H1 (cell line): ENCODE data around the gene RGS3. TPM values are rescaled to one million over a fixed set of nuclear protein-coding genes. Genes with fewer than 3 reads are reported as not detected.

ENCODE experiments used
- CTCF ChIA-PET: fragments of 300-600 bp; sonication (Branson Sonifier 250); formaldehyde crosslinking; loops from one replicate; lab custom pipeline; 2021; ENCODE audit not compliant: partially characterized antibody; lab: Charles Lee
- POLR2A ChIA-PET: fragments of 300-600 bp; sonication (Branson Sonifier 250); formaldehyde crosslinking; loops from one replicate; lab custom pipeline; 2021; ENCODE audit warnings: inconsistent platforms; ENCODE audit not compliant: partially characterized antibody; lab: Charles Lee
- DNase-seq, 2 experiments: peaks; one replicate each; pipeline versions ENCODE4 v3.0.0 to v3.0.0-alpha.2; 2010 to 2022; ENCODE audit warnings: low spot score in 2 of 2, low read depth in 1 of 2, mixed read lengths in 1 of 2
- FAIRE-seq: peaks from 2 replicates; lab custom pipeline; 2011; peaks lifted over from hg19 to GRCh38; lab: Jason Lieb, UNC
- H2AFZ ChIP-seq: 2 replicates; pipeline ENCODE4 v1.8.1; 2012; ENCODE audit warnings: low read length, inconsistent platforms
- H2AK5ac ChIP-seq: 2 replicates; pipeline ENCODE4 v1.6.1; 2013; ENCODE audit warnings: low read depth, low read length
- H2BK120ac ChIP-seq: replicated peaks from 2 replicates; pipeline ENCODE3; 2013; ENCODE audit warnings: low read depth, low read length, inconsistent platforms
- H2BK12ac ChIP-seq: 2 replicates; pipeline ENCODE4 v1.6.1; 2013; ENCODE audit warnings: low read depth, low read length
- H2BK15ac ChIP-seq: 2 replicates; pipeline ENCODE4 v1.6.1; 2013; ENCODE audit warnings: low read length
- H2BK20ac ChIP-seq: 2 replicates; pipeline ENCODE4 v1.6.1; 2013; ENCODE audit warnings: low read length
- H2BK5ac ChIP-seq: 2 replicates; pipeline ENCODE4 v1.6.1; 2013; ENCODE audit warnings: low read depth, low read length
- H3K14ac ChIP-seq: 2 replicates; pipeline ENCODE4 v1.6.1; 2013; ENCODE audit warnings: inconsistent platforms; ENCODE audit not compliant: insufficient read length
- H3K18ac ChIP-seq: 2 replicates; pipeline ENCODE4 v1.6.1; 2013; ENCODE audit warnings: low read length; ENCODE audit errors: extremely low read depth
- H3K23ac ChIP-seq: 2 replicates; pipeline ENCODE4 v1.6.1; 2013; ENCODE audit warnings: inconsistent platforms; ENCODE audit not compliant: insufficient read length
- H3K23me2 ChIP-seq: 2 replicates; pipeline ENCODE4 v1.6.1; 2013; ENCODE audit warnings: low read depth, low read length
- H3K27ac ChIP-seq: 2 replicates; pipeline ENCODE4 v1.6.1; 2011; ENCODE audit warnings: low read depth, low read length, inconsistent platforms
- H3K27me3 ChIP-seq, 4 experiments: replicated peaks in 1 of 4; 1 replicate in 1 of 4; 2 replicates in 3 of 4; pipeline versions ENCODE4 v1.6.1 to v1.8.1; 2011 to 2013; ENCODE audit warnings: low read length in 3 of 4, mild to moderate bottlenecking in 3 of 4, inconsistent platforms in 2 of 4, mixed read lengths in 2 of 4, moderate library complexity in 1 of 4; ENCODE audit not compliant: control insufficient read depth in 3 of 4, insufficient read depth in 3 of 4; ENCODE audit errors: extremely low read depth in 1 of 4
- H3K36me3 ChIP-seq, 4 experiments: 2 replicates each; pipeline versions ENCODE4 v1.6.1 to v1.8.1; 2011 to 2013; ENCODE audit warnings: mild to moderate bottlenecking in 4 of 4, low read length in 3 of 4, moderate library complexity in 2 of 4, control low read depth in 1 of 4, inconsistent platforms in 1 of 4; ENCODE audit not compliant: insufficient read depth in 4 of 4, control insufficient read depth in 2 of 4
- H3K4ac ChIP-seq: replicated peaks from 2 replicates; pipeline ENCODE3; 2013; ENCODE audit warnings: low read length, low read depth, mixed read lengths, inconsistent platforms; ENCODE audit not compliant: insufficient read length
- H3K4me1 ChIP-seq, 4 experiments: replicated peaks in 1 of 4; 1 replicate in 1 of 4; 2 replicates in 3 of 4; pipeline versions ENCODE4 v1.6.1 to v1.8.1; 2011 to 2013; ENCODE audit warnings: low read length in 3 of 4, inconsistent platforms in 2 of 4, mixed read lengths in 1 of 4; ENCODE audit not compliant: insufficient read depth in 4 of 4, control insufficient read depth in 3 of 4
- H3K4me2 ChIP-seq, 2 experiments: 2 replicates each; pipeline versions ENCODE4 v1.6.1 to v1.8.1; 2011 to 2013; ENCODE audit warnings: low read depth in 2 of 2, low read length in 2 of 2, control low read depth in 1 of 2, inconsistent platforms in 1 of 2, mild to moderate bottlenecking in 1 of 2; ENCODE audit not compliant: insufficient read depth in 1 of 2
- H3K4me3 ChIP-seq, 4 experiments: fragments of 200-600, 300-600 bp in 1 of 4; sonication (generic), shearing (Covaris generic), sonication (Bioruptor Twin) in 1 of 4; 2 replicates each; pipeline versions ENCODE4 v1.5.1 to v1.8.1; 2011 to 2016; ENCODE audit warnings: low read length in 4 of 4, low read depth in 3 of 4, control low read depth in 2 of 4, inconsistent platforms in 2 of 4, mild to moderate bottlenecking in 2 of 4, mixed read lengths in 1 of 4, moderate library complexity in 1 of 4; ENCODE audit not compliant: insufficient read depth in 2 of 4; ENCODE audit errors: extremely low read depth in 1 of 4
- H3K56ac ChIP-seq: replicated peaks from 2 replicates; pipeline ENCODE3; 2013; ENCODE audit warnings: low read depth, mild to moderate bottlenecking, mixed read lengths, low read length, inconsistent platforms; ENCODE audit not compliant: insufficient read length
- H3K79me1 ChIP-seq: 2 replicates; pipeline ENCODE4 v1.6.1; 2013; ENCODE audit warnings: low read depth, low read length, control low read depth
- H3K79me2 ChIP-seq, 2 experiments: 2 replicates each; pipeline versions ENCODE4 v1.6.1 to v1.8.1; 2012 to 2013; ENCODE audit warnings: low read length in 2 of 2, mild to moderate bottlenecking in 2 of 2, inconsistent platforms in 1 of 2; ENCODE audit not compliant: insufficient read depth in 2 of 2, control insufficient read depth in 1 of 2
- H3K9ac ChIP-seq, 4 experiments: replicated peaks in 1 of 4; 1 replicate in 1 of 4; 2 replicates in 3 of 4; pipeline versions ENCODE4 v1.6.1 to v1.8.1; 2011 to 2013; ENCODE audit warnings: low read depth in 3 of 4, low read length in 3 of 4, control low read depth in 2 of 4, mild to moderate bottlenecking in 2 of 4, moderate library complexity in 2 of 4, inconsistent platforms in 1 of 4; ENCODE audit errors: extremely low read depth in 1 of 4
- H3K9me3 ChIP-seq, 2 experiments: 2 replicates each; pipeline versions ENCODE4 v1.6.1 to v1.8.1; 2012 to 2013; ENCODE audit warnings: mild to moderate bottlenecking in 2 of 2, moderate library complexity in 2 of 2, control low read depth in 1 of 2, inconsistent platforms in 1 of 2, low read depth in 1 of 2, low read length in 1 of 2, mixed read lengths in 1 of 2; ENCODE audit not compliant: insufficient read depth in 2 of 2
- H4K20me1 ChIP-seq, 2 experiments: replicated peaks in 1 of 2; 2 replicates each; pipeline versions ENCODE3 to v1.8.1; 2011 to 2013; ENCODE audit warnings: inconsistent platforms in 2 of 2, low read length in 2 of 2, mild to moderate bottlenecking in 1 of 2; ENCODE audit not compliant: insufficient read depth in 2 of 2, control insufficient read depth in 1 of 2
- H4K5ac ChIP-seq: 2 replicates; pipeline ENCODE4 v1.6.1; 2013; ENCODE audit warnings: low read length, low read depth, mixed read lengths, inconsistent platforms; ENCODE audit not compliant: insufficient read length
- H4K8ac ChIP-seq: 2 replicates; pipeline ENCODE4 v1.8.0; 2013; ENCODE audit warnings: mild to moderate bottlenecking, moderate library complexity, low read length, inconsistent platforms; ENCODE audit not compliant: insufficient read depth; ENCODE audit errors: extremely low read depth
- H4K91ac ChIP-seq: replicated peaks from 2 replicates; pipeline ENCODE3; 2013; ENCODE audit warnings: low read length, mixed read lengths, inconsistent platforms; ENCODE audit not compliant: insufficient read length
- ATF2 ChIP-seq: IDR thresholded peaks from 2 replicates; pipeline ENCODE4 v1.6.1; 2012; ENCODE audit warnings: low read length, inconsistent platforms
- ATF3 ChIP-seq: IDR thresholded peaks from 2 replicates; pipeline ENCODE4 v1.6.1; 2011; ENCODE audit warnings: low read depth, mild to moderate bottlenecking, low read length; ENCODE audit not compliant: insufficient read depth
- CEBPB ChIP-seq: IDR thresholded peaks from 2 replicates; pipeline ENCODE4 v1.6.1; 2012; ENCODE audit warnings: low read depth, low read length
- CHD1 ChIP-seq: IDR thresholded peaks from 2 replicates; pipeline ENCODE4 v1.6.1; 2012; ENCODE audit warnings: low read depth, low read length, improper control_type of control experiment
- CTBP2 ChIP-seq: IDR thresholded peaks from 2 replicates; pipeline ENCODE4 v1.7.0; 2011; ENCODE audit warnings: borderline replicate concordance, mild to moderate bottlenecking, moderate library complexity, mixed read lengths, low read length; ENCODE audit not compliant: insufficient read depth, insufficient read length
- CTCF ChIP-seq, 3 experiments: IDR thresholded peaks; 1 replicate in 2 of 3; 2 replicates in 1 of 3; pipeline versions ENCODE4 v1.5.1 to v1.6.1; 2011; ENCODE audit warnings: low read length in 3 of 3, mild to moderate bottlenecking in 3 of 3, inconsistent platforms in 2 of 3, low read depth in 1 of 3, moderate library complexity in 1 of 3; ENCODE audit not compliant: insufficient read depth in 1 of 3; ENCODE audit errors: control extremely low read depth in 1 of 3
- ZNF274 ChIP-seq: IDR thresholded peaks from 2 replicates; pipeline ENCODE4 v1.7.0; 2012; ENCODE audit warnings: low read length, borderline replicate concordance; ENCODE audit errors: extremely low read depth
- WGBS, 2 experiments: shearing (Covaris generic) in 1 of 2; methylation state at CpG; one replicate each; pipeline versions ENCODE4 v1.1.6 to v1.1.7; 2013 to 2015; ENCODE audit warnings: low lambda C conversion rate in 2 of 2, mixed read lengths in 2 of 2, inconsistent platforms in 1 of 2, low coverage in 1 of 2, missing lambda C conversion rate in 1 of 2; ENCODE audit not compliant: insufficient replicate concordance in 2 of 2, insufficient coverage in 1 of 2, insufficient read length in 1 of 2; ENCODE audit errors: extremely low coverage in 1 of 2, missing lambda C conversion rate in 1 of 2; 5-methylcytosine and 5-hydroxymethylcytosine counted together
- polyA plus RNA-seq, 7 experiments: library from polyadenylated mRNA; depleted of rRNA in 3 of 7; stranded (reverse) in 5 of 7; unstranded in 2 of 7; fragments of >200 nt in 5 of 7; fragments of 200-250 nt in 2 of 7; gene quantifications; 1 replicate in 5 of 7; 2 replicates in 1 of 7; 4 replicates in 1 of 7; pipeline versions ENCODE4 v1.2.1 to v1.2.3, GENCODE V29; 2011 to 2013; ENCODE audit warnings: missing spikeins in 2 of 7, mixed read lengths in 2 of 7
- total RNA-seq: library from RNA; stranded (reverse); fragmentation: NEBNext Ultra II Directional; extraction: Animal tissue kit (Norgen Biotek cat#: 25700); gene quantifications from 2 replicates; pipeline ENCODE4 v1.2.1, GENCODE V29; 2021

The RGS3 gene
- total and polyA plus RNA-seq, 2 of the 8 experiments (the other 6 are each of a cell fraction or from before 2014, with no cell fraction given): 12.6 to 18.2 TPM

GRCh38 chr9:113618836-113619490, 155.4 kb downstream of the RGS3 start:
- Histone ChIP-seq H3K18ac (no peak overlapping the region), H3K27ac (no peak overlapping the region), H2BK5ac (no peak overlapping the region), H3K56ac (no peak overlapping the region), H3K36me3 (no peaks in the 10 kb centered on the region), H4K91ac (no peak overlapping the region), H3K4ac (no peak overlapping the region), H2AK5ac (no peak overlapping the region), H3K4me2 (no peak overlapping the region), H3K79me2 (no peaks in the 10 kb centered on the region), H3K23me2 (peaks cover 7% of the 10 kb centered on the region), H2AFZ (no peak overlapping the region), H3K9ac (no peak overlapping the region), H3K9me3 (no peaks in the 10 kb centered on the region), H2BK20ac (no peak overlapping the region), H2BK120ac (no peak overlapping the region), H4K8ac (no peak overlapping the region), H3K14ac (no peak overlapping the region), H2BK15ac (no peak overlapping the region), H3K4me1 (peaks cover 9 to 29% (median 19%) of the 10 kb centered on the region in 4 experiments), H2BK12ac (peak overlapping the region; percentile 98), H3K27me3 (no peaks in the 10 kb centered on the region; a peak in 2 of 7 replicates), H3K23ac (no peak overlapping the region), H4K5ac (no peak overlapping the region), H3K79me1 (no peaks in the 10 kb centered on the region), H4K20me1 (peaks cover 0 to 1% of the 10 kb centered on the region in 2 experiments), H3K4me3 (no peak overlapping the region)
- POLR2A ChIA-PET: interaction anchor here (0.5 to 4.5 kb wide), 4 partner anchors 8 to 17 kb away, joined by 3 to 40 read pairs (median 8); no protein-coding TSS in a partner anchor
- DNase-seq (peak in 1 of 2 experiments; percentile 40), FAIRE-seq (no peak)
- CTCF ChIA-PET: interaction anchor here (0.7 to 14.3 kb wide), 4 partner anchors 11 to 36 kb away, joined by 3 to 130 read pairs (median 3); no protein-coding TSS in a partner anchor
- 86% methylated on average over 7 of the region's 7 CpGs; no CpG with 5 or more reads in 1 of the 2 experiments for WGBS, 2 experiments
- TF ChIP-seq ZNF274 (no peak), CTBP2 (no peak), ATF3 (no peak), ATF2 (no peak), CEBPB (no peak), CTCF (IDR thresholded peaks at IDR 0.05; ENCODE audit: control extremely low read depth in 1 of 3, insufficient read depth in 1 of 3, low read depth in 1 of 3, low read length in 3 of 3) (no peak), CHD1 (no peak)
